GM13976 (cell line): ENCODE data around the gene LGR6.

Source experiments
- DNase-seq: peaks from one replicate; pipeline ENCODE4 v3.0.0; 2012; ENCODE audit warnings: low spot score
- CTCF ChIP-seq: IDR thresholded peaks from 2 replicates; pipeline ENCODE4 v1.5.1; 2012; ENCODE audit warnings: borderline replicate concordance, mild to moderate bottlenecking; ENCODE audit not compliant: insufficient read depth; ENCODE audit errors: extremely low read depth, missing control alignments, control extremely low read depth
- in situ Hi-C: fragments of 300-500 bp; cut with MboI; formaldehyde crosslinking; loops from one replicate; pipeline ENCODE4 v1.12.0; 2022; ENCODE audit warnings: low sequenced_read_pairs, mixed read lengths, inconsistent platforms; ENCODE audit not compliant: unreplicated experiment

Gene LGR6

GRCh38 chr1:202355944-202356553 lies 162.4 kb downstream of the LGR6 start:
- in situ Hi-C loops, result no loop called here
- DNase-seq, result no peak
- no peak for TF ChIP-seq CTCF

- no peak for TF ChIP-seq CTCF
- DNase-seq, result no peak
- in situ Hi-C loops, result no loop called here
Measured at GRCh38 chr1:202357506-202357905, 163.9 kb downstream of the LGR6 start.

- TF ChIP-seq CTCF, result no peak
- in situ Hi-C loops, result no loop called here
- no peak for DNase-seq
Measured at GRCh38 chr1:202361224-202361623, 167.6 kb downstream of the LGR6 start.

GRCh38 chr1:202361701-202362100 lies 168.1 kb downstream of the LGR6 start:
- in situ Hi-C loops, result no loop called here
- no peak for DNase-seq
- no peak for TF ChIP-seq CTCF

- no peak for TF ChIP-seq CTCF
- no peak for DNase-seq
- in situ Hi-C loops, result no loop called here
Measured at GRCh38 chr1:202362212-202362611, 168.6 kb downstream of the LGR6 start.

- DNase-seq, result no peak
- no peak for TF ChIP-seq CTCF
- in situ Hi-C loops, result no loop called here
Measured at GRCh38 chr1:202365092-202365815, 171.7 kb downstream of the LGR6 start.
